ENCODE data around the gene HOXA3. TPM values are rescaled to one million over a fixed set of nuclear protein-coding genes. Genes with fewer than 3 reads are reported as not detected.

HOXA3 gene
- total RNA-seq, 1 experiment from 2014 or later, result 30.2 TPM

DNA sequence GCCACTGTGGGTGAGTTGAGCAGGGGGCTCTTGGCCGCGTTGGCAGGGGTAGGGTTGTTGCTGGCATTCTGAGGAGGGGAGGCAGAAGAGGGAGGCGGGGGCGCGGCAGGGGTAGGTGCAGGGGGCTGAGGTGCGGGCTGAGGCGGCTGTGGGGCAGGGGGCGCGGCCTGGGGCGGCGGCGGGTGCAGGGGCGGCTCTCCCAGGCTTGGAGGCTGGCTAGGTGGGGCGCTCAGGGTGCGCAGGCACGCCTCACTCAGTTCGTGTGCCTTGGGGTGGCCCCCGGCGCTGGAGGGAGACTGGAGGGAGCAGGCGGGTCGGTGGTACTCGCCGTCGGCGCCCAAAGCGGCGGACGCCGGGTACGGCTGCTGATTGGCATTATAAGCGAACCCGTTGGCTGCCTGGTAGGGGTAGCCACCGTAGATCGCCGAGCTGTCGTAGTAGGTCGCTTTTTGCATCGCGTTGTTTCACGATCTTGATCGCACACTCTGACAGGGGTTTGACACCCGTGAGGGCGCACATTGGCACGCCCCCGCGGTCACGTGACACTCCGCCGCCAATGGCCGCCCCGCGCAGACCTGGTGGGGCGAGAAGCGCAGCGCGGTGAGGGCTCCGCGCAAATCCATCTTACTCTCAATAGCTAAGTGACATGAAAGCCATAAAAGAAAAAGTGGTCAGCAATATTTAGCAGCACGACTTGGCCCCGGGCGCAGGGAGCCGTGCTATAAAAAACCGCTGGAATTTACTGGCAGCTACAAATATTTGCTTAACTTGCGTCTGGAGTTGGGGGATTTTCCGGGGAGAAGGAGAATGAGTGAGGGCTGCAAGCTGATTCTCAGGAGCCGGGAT, 42.0 kb downstream of the HOXA3 start:
- Histone ChIP-seq H3K36me3 (ENCODE audit: control insufficient read depth, insufficient read depth, low read length) (0 out of 2 replicates have a peak, but pooled peaks cover 2% of the 10 kb centered on the region), H3K9me3 (ENCODE audit: control insufficient read depth, insufficient read depth, low read depth, low read length) (no peaks in the 10 kb centered on the region), H3K4me3 (ENCODE audit: low read depth in 2 of 2, low read length in 2 of 2) (peak overlapping the region; percentile 77 to 92), H3K27ac (ENCODE audit: low read length) (peak overlapping the region; percentile 100), H3K4me1 (ENCODE audit: control insufficient read depth, insufficient read depth, low read length) (peaks cover 49% of the 10 kb centered on the region), H3K27me3 (ENCODE audit: control insufficient read depth, insufficient read depth, low read length) (no peaks in the 10 kb centered on the region)
- intact Hi-C loops (cut with micrococcal nuclease; ENCODE audit: unreplicated experiment) (no loop called here), in situ Hi-C loops (cut with HindIII; ENCODE audit: low pct_unique_long_range_greater_than_20kb, low sequenced_read_pairs) (no loop called here)
- ATAC-seq, result peak; percentile 43
- ChIA-PET POLR2A (interaction anchor here (0.6 to 0.8 kb wide), 4 partner anchors 10 to 532 kb away, joined by 3 to 4 read pairs (median 3); no protein-coding TSS in a partner anchor), CTCF (interaction anchor here (0.5 to 1.4 kb wide), 3 partner anchors 12 to 247 kb away, joined by 3 to 10 read pairs (median 5); no protein-coding TSS in a partner anchor)
- no TSS peak for BruUV-seq (replicated peaks)
- no peak for DNase-seq (ENCODE audit: low read depth, low spot score)
- TF ChIP-seq, protein P1, sequence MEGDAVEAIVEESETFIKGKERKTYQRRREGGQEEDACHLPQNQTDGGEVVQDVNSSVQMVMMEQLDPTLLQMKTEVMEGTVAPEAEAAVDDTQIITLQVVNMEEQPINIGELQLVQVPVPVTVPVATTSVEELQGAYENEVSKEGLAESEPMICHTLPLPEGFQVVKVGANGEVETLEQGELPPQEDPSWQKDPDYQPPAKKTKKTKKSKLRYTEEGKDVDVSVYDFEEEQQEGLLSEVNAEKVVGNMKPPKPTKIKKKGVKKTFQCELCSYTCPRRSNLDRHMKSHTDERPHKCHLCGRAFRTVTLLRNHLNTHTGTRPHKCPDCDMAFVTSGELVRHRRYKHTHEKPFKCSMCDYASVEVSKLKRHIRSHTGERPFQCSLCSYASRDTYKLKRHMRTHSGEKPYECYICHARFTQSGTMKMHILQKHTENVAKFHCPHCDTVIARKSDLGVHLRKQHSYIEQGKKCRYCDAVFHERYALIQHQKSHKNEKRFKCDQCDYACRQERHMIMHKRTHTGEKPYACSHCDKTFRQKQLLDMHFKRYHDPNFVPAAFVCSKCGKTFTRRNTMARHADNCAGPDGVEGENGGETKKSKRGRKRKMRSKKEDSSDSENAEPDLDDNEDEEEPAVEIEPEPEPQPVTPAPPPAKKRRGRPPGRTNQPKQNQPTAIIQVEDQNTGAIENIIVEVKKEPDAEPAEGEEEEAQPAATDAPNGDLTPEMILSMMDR (IDR thresholded peaks at IDR 0.05), result no peak
- TF ChIP-seq, protein P2, sequence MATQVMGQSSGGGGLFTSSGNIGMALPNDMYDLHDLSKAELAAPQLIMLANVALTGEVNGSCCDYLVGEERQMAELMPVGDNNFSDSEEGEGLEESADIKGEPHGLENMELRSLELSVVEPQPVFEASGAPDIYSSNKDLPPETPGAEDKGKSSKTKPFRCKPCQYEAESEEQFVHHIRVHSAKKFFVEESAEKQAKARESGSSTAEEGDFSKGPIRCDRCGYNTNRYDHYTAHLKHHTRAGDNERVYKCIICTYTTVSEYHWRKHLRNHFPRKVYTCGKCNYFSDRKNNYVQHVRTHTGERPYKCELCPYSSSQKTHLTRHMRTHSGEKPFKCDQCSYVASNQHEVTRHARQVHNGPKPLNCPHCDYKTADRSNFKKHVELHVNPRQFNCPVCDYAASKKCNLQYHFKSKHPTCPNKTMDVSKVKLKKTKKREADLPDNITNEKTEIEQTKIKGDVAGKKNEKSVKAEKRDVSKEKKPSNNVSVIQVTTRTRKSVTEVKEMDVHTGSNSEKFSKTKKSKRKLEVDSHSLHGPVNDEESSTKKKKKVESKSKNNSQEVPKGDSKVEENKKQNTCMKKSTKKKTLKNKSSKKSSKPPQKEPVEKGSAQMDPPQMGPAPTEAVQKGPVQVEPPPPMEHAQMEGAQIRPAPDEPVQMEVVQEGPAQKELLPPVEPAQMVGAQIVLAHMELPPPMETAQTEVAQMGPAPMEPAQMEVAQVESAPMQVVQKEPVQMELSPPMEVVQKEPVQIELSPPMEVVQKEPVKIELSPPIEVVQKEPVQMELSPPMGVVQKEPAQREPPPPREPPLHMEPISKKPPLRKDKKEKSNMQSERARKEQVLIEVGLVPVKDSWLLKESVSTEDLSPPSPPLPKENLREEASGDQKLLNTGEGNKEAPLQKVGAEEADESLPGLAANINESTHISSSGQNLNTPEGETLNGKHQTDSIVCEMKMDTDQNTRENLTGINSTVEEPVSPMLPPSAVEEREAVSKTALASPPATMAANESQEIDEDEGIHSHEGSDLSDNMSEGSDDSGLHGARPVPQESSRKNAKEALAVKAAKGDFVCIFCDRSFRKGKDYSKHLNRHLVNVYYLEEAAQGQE (IDR thresholded peaks at IDR 0.05; ENCODE audit: insufficient read depth in 1 of 2, low read depth in 2 of 2, low read length in 1 of 2), result no peak
- TF ChIP-seq POLR2AphosphoS5 (IDR thresholded peaks at IDR 0.05; ENCODE audit: low read depth, low read length), result peak; percentile 90; the same call in 1 of the 2 replicates
- TF ChIP-seq SIN3A (IDR thresholded peaks at IDR 0.05; ENCODE audit: borderline replicate concordance, insufficient read depth, low read depth, low read length), result peak; percentile 92
- TF ChIP-seq TCF7L2 (IDR thresholded peaks at IDR 0.05; ENCODE audit: low read depth, low read length), result peak; percentile 89

DNA sequence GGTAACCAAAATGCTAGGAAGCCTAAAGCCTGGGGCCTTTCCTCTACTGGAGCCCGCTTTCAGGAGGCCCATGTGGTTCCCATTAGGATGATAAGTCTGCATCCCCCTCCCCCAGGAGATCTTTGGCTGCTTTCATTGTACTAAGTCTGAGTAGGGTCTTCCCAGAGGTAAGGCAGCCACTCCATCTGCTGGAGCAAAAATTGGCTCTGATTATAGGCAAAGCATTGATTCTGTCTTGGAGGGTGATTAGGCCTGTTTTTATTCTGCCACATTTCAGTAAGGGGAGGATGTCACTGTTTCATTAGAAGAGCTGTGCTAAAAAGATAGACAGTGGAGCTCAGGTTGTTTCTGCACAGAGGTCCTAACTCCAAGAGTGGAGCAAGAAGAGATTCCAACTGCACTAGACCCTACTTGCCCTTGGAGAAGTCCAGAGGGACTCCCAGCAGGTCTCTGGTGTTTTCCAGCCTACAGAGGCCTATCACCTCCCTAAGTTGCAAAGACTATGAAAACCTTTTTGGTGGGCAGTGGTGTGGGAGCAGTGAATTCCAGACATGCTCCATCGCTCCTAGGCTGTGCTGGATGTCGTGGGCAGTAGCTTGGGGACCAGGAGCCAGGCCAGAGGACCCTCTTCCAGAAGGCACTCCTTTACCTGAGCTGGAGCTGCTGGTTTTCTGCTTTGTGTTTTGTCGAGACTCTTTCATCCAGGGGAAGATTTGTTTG, 42.8 kb downstream of the HOXA3 start:
- ChIA-PET CTCF (interaction anchor here (1.4 kb wide), 1 partner anchor 11 kb away, joined by 5 read pairs; no protein-coding TSS in a partner anchor), POLR2A (no interaction called here)
- in situ Hi-C loops (cut with HindIII; ENCODE audit: low pct_unique_long_range_greater_than_20kb, low sequenced_read_pairs) (no loop called here), intact Hi-C loops (cut with micrococcal nuclease; ENCODE audit: unreplicated experiment) (no loop called here)
- Histone ChIP-seq H3K27ac (ENCODE audit: low read length) (peak overlapping the region; percentile 90), H3K4me3 (ENCODE audit: low read depth in 2 of 2, low read length in 2 of 2) (no peak overlapping the region), H3K36me3 (ENCODE audit: control insufficient read depth, insufficient read depth, low read length) (0 out of 2 replicates have a peak, but pooled peaks cover 2% of the 10 kb centered on the region), H3K4me1 (ENCODE audit: control insufficient read depth, insufficient read depth, low read length) (peaks cover 57% of the 10 kb centered on the region), H3K27me3 (ENCODE audit: control insufficient read depth, insufficient read depth, low read length) (no peaks in the 10 kb centered on the region), H3K9me3 (ENCODE audit: control insufficient read depth, insufficient read depth, low read depth, low read length) (no peaks in the 10 kb centered on the region)
- DNase-seq (ENCODE audit: low read depth, low spot score), result no peak
- BruUV-seq (replicated peaks), result no TSS peak
- ATAC-seq, result no peak
- TF ChIP-seq TCF7L2 (IDR thresholded peaks at IDR 0.05; ENCODE audit: low read depth, low read length) (no peak), SIN3A (IDR thresholded peaks at IDR 0.05; ENCODE audit: borderline replicate concordance, insufficient read depth, low read depth, low read length) (no peak), POLR2AphosphoS5 (IDR thresholded peaks at IDR 0.05; ENCODE audit: low read depth, low read length) (no peak; the same call in 1 of the 2 replicates)
- TF ChIP-seq, protein P1 (IDR thresholded peaks at IDR 0.05), result no peak
- TF ChIP-seq, protein P2 (IDR thresholded peaks at IDR 0.05; ENCODE audit: insufficient read depth in 1 of 2, low read depth in 2 of 2, low read length in 1 of 2), result no peak
